HepG2 (cell line): ENCODE data around the gene ABCC9. TPM values are rescaled to one million over a fixed set of nuclear protein-coding genes. Genes with fewer than 3 reads are reported as not detected.

ENCODE experiments used
- ATAC-seq: fragments of 200-7000 bp; cut with Tn5 transposase; 3 replicates; pipeline ENCODE4 v1.9.1; 2020; ENCODE audit warnings: mild to moderate bottlenecking, moderate library complexity
- BruUV-seq: library from RNA; stranded (reverse); fragments of 400-500 nt; replicated peaks from 2 replicates; lab custom pipeline; 2021; lab: Mats Ljungman, UMichigan
- CTCF ChIA-PET: fragments of 300-600 bp; formaldehyde crosslinking; extraction: SDS; loops from one replicate; lab custom pipeline; 2021; ENCODE audit warnings: low total read pairs, inconsistent platforms, low intra/inter-chr PET ratio; lab: Yijun Ruan, JAX
- POLR2A ChIA-PET: fragments of 350-600 bp; sonication (Branson Sonifier 250); formaldehyde crosslinking; loops from one replicate; lab custom pipeline; 2020; ENCODE audit warnings: antibody characterized with exemption, inconsistent platforms; lab: Yijun Ruan, JAX
- DNase-seq: peaks from one replicate; pipeline ENCODE4 v3.0.0-alpha.2; 2015; ENCODE audit warnings: low spot score
- FAIRE-seq: peaks from 3 replicates; lab custom pipeline; 2011; peaks lifted over from hg19 to GRCh38; lab: Jason Lieb, UNC
- H2AFZ ChIP-seq: one replicate; pipeline ENCODE4 v1.6.1; 2011; ENCODE audit warnings: low read length, inconsistent platforms
- H3K27ac ChIP-seq: fragments of 300-600 bp; 3 replicates; pipeline ENCODE4 v1.8.0; 2011; ENCODE audit warnings: mixed run types, mild to moderate bottlenecking, mixed read lengths, low read length, inconsistent platforms; ENCODE audit not compliant: insufficient read depth; ENCODE audit errors: extremely low read length
- H3K27me3 ChIP-seq, 2 experiments: fragments of 200-600 bp in 1 of 2; 2 replicates in 1 of 2; 3 replicates in 1 of 2; pipeline versions ENCODE4 v1.6.0 to v1.8.0; 2011; ENCODE audit warnings: low read length in 2 of 2, mild to moderate bottlenecking in 2 of 2, moderate library complexity in 2 of 2, inconsistent platforms in 1 of 2; ENCODE audit not compliant: insufficient read depth in 2 of 2, control insufficient read depth in 1 of 2
- H3K36me3 ChIP-seq, 2 experiments: fragments of 200-600 bp in 1 of 2; replicated peaks in 1 of 2; 2 replicates in 1 of 2; 3 replicates in 1 of 2; pipeline versions ENCODE4 v1.5.1 to v1.8.0; 2011; ENCODE audit warnings: low read length in 2 of 2, inconsistent platforms in 1 of 2; ENCODE audit not compliant: insufficient read depth in 2 of 2, control insufficient read depth in 1 of 2
- H3K4me1 ChIP-seq: 2 replicates; pipeline ENCODE4 v1.5.1; 2012; ENCODE audit warnings: low read length, inconsistent platforms; ENCODE audit not compliant: insufficient read depth
- H3K4me2 ChIP-seq: 2 replicates; pipeline ENCODE4 v1.6.0; 2011; ENCODE audit warnings: low read depth, low read length, inconsistent platforms
- H3K4me3 ChIP-seq, 3 experiments: fragments of 200-600 bp in 1 of 3; sonication (generic), shearing (Covaris generic) in 1 of 3; replicated peaks in 1 of 3; 2 replicates each; pipeline ENCODE4 v1.5.1; 2011 to 2016; ENCODE audit warnings: low read length in 3 of 3, inconsistent platforms in 2 of 3, low read depth in 2 of 3, mild to moderate bottlenecking in 2 of 3, control low read depth in 1 of 3, mixed read lengths in 1 of 3; ENCODE audit not compliant: insufficient read depth in 1 of 3
- H3K79me2 ChIP-seq: one replicate; pipeline ENCODE4 v1.6.1; 2011; ENCODE audit warnings: low read length, inconsistent platforms; ENCODE audit not compliant: insufficient read depth
- H3K9ac ChIP-seq: 2 replicates; pipeline ENCODE4 v1.6.0; 2011; ENCODE audit warnings: mild to moderate bottlenecking, low read depth, low read length, inconsistent platforms; ENCODE audit not compliant: insufficient read depth
- H3K9me3 ChIP-seq: 2 replicates; pipeline ENCODE4 v1.5.1; 2012; ENCODE audit warnings: mild to moderate bottlenecking, low read length
- H4K20me1 ChIP-seq: 2 replicates; pipeline ENCODE4 v1.6.0; 2011; ENCODE audit warnings: inconsistent platforms, mild to moderate bottlenecking, low read length, moderate library complexity; ENCODE audit not compliant: insufficient read depth
- HES4 ChIP-seq: sonication (generic); formaldehyde crosslinking; IDR thresholded peaks from 2 replicates; pipeline ENCODE4 v1.9.0; 2021; ENCODE audit warnings: mild to moderate bottlenecking, missing genetic modification reagents, borderline replicate concordance
- RFXAP ChIP-seq: sonication (generic); formaldehyde crosslinking; IDR thresholded peaks from 2 replicates; pipeline ENCODE4 v1.4.0; 2020; ENCODE audit warnings: missing genetic modification reagents, borderline replicate concordance
- SNRNP70 ChIP-seq: fragments of 200-400 bp; formaldehyde crosslinking; IDR thresholded peaks from 2 replicates; pipeline ENCODE4 v1.6.1; 2017; ENCODE audit warnings: mild to moderate bottlenecking, low read depth, low read length, moderate library complexity
- ZC3H4 ChIP-seq: sonication (generic); formaldehyde crosslinking; IDR thresholded peaks from 2 replicates; pipeline ENCODE4 v1.4.0; 2020; ENCODE audit warnings: missing genetic modification reagents, borderline replicate concordance
- WGBS: methylation state at CpG from one replicate; pipeline ENCODE4 v1.1.6; 2017; ENCODE audit warnings: low lambda C conversion rate; 5-methylcytosine and 5-hydroxymethylcytosine counted together
- in situ Hi-C: cut with HindIII; loops from 2 replicates; pipeline ENCODE4 v1.10.0; 2017; ENCODE audit warnings: low pct_unique_long_range_greater_than_20kb; ENCODE audit not compliant: extremely low pct_ligation_motif_present
- intact Hi-C: fragments of 100-400 bp; cut with micrococcal nuclease; formaldehyde crosslinking; loops from one replicate; pipeline ENCODE4 v1.10.0; 2022; ENCODE audit not compliant: unreplicated experiment
- polyA plus RNA-seq, 8 experiments: library from polyadenylated mRNA; depleted of rRNA in 3 of 8; stranded (reverse) in 7 of 8; unstranded in 1 of 8; fragments of >200 nt; fragmentation: Illumina TruSeq in 4 of 8; extraction: Trizol in 4 of 8; gene quantifications; 2 replicates each; pipeline versions ENCODE4 v1.2.1 to v1.2.3, GENCODE V29; 2011 to 2016; ENCODE audit warnings: low read depth in 4 of 8, missing spikeins in 1 of 8, mixed read lengths in 1 of 8; ENCODE audit not compliant: insufficient read depth in 1 of 8
- total RNA-seq, 5 experiments: library from RNA; depleted of rRNA; stranded (reverse); fragments of >200 nt; fragmentation: Illumina TruSeq; extraction: Trizol; gene quantifications; 2 replicates each; pipeline ENCODE4 v1.2.3, GENCODE V29; 2016; ENCODE audit warnings: low read depth in 1 of 5
- TF ChIP-seq, protein P1 (sequence below): IDR thresholded peaks from 2 replicates; pipeline ENCODE4 v1.6.1; 2012; ENCODE audit warnings: low read depth, low read length, improper control_type of control experiment
- TF ChIP-seq, protein P2 (sequence below): sonication (generic); formaldehyde crosslinking; IDR thresholded peaks from 2 replicates; pipeline ENCODE4 v1.4.0; 2020; ENCODE audit warnings: mild to moderate bottlenecking, missing genetic modification reagents
- TF ChIP-seq, protein P3 (sequence below): sonication (generic); formaldehyde crosslinking; IDR thresholded peaks from one replicate; pipeline ENCODE4 v1.5.1; 2020; ENCODE audit warnings: mild to moderate bottlenecking, missing genetic modification reagents; ENCODE audit errors: not compliant biosample characterization
- TF ChIP-seq, protein P4 (sequence below): sonication (generic); formaldehyde crosslinking; IDR thresholded peaks from 2 replicates; pipeline ENCODE4 v1.8.0; 2022; ENCODE audit warnings: mild to moderate bottlenecking, missing genetic modification reagents

Gene ABCC9
- total and polyA plus RNA-seq, 2 of the 13 experiments (the other 11 are each of a cell fraction or from before 2014, with no cell fraction given), result not detected

DNA sequence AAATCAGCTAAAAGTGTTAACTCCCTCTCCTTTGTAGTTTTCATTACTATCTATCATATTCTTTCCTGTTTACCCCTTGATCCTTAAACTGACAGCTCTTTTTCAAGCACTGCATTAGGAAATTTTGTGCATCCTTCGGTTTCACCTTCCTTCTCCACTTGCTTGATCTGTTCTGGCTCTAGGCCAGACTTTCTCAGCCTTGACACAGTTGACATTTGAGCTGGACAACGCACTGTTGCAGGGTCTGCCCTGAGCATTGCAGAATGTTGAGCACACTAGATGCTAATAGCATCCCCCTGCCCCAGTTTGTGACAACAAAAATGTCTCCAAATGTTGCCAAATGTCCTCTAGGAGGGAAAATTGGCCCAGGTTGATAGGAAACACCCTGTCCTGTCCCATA lies 91.3 kb downstream of the ABCC9 start:
- H3K4me1 ChIP-seq, result no peaks in the 10 kb centered on the region
- H3K27me3 ChIP-seq, result no peaks in the 10 kb centered on the region; a peak in 1 of 5 replicates
- no TSS peak for BruUV-seq
- no peak overlapping the region for H3K4me2 ChIP-seq
- H3K4me3 ChIP-seq, result no peak overlapping the region
- CTCF ChIA-PET, result no interaction called here
- no peak overlapping the region for H2AFZ ChIP-seq
- intact Hi-C loops, result no loop called here
- in situ Hi-C loops, result no loop called here
- no peaks in the 10 kb centered on the region for H3K79me2 ChIP-seq
- no peaks in the 10 kb centered on the region for H3K9me3 ChIP-seq
- no peaks in the 10 kb centered on the region for H4K20me1 ChIP-seq
- POLR2A ChIA-PET, result no interaction called here
- WGBS, result 4% methylated on average over 2 of the region's 2 CpGs
- no peak overlapping the region for H3K27ac ChIP-seq
- no peaks in the 10 kb centered on the region for H3K36me3 ChIP-seq
- DNase-seq (no peak), FAIRE-seq (no peak), ATAC-seq (no peak)
- H3K9ac ChIP-seq, result no peak overlapping the region
- TF ChIP-seq, protein P1, sequence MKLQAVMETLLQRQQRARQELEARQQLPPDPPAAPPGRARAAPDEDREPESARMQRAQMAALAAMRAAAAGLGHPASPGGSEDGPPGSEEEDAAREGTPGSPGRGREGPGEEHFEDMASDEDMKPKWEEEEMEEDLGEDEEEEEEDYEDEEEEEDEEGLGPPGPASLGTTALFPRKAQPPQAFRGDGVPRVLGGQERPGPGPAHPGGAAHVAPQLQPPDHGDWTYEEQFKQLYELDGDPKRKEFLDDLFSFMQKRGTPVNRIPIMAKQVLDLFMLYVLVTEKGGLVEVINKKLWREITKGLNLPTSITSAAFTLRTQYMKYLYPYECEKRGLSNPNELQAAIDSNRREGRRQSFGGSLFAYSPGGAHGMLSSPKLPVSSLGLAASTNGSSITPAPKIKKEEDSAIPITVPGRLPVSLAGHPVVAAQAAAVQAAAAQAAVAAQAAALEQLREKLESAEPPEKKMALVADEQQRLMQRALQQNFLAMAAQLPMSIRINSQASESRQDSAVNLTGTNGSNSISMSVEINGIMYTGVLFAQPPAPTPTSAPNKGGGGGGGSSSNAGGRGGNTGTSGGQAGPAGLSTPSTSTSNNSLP, result no peak
- no peak for TF ChIP-seq ZC3H4 (CRISPR knock-in tag)
- TF ChIP-seq, protein P2, sequence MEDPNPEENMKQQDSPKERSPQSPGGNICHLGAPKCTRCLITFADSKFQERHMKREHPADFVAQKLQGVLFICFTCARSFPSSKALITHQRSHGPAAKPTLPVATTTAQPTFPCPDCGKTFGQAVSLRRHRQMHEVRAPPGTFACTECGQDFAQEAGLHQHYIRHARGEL (CRISPR knock-in tag), result no peak
- TF ChIP-seq, protein P3, sequence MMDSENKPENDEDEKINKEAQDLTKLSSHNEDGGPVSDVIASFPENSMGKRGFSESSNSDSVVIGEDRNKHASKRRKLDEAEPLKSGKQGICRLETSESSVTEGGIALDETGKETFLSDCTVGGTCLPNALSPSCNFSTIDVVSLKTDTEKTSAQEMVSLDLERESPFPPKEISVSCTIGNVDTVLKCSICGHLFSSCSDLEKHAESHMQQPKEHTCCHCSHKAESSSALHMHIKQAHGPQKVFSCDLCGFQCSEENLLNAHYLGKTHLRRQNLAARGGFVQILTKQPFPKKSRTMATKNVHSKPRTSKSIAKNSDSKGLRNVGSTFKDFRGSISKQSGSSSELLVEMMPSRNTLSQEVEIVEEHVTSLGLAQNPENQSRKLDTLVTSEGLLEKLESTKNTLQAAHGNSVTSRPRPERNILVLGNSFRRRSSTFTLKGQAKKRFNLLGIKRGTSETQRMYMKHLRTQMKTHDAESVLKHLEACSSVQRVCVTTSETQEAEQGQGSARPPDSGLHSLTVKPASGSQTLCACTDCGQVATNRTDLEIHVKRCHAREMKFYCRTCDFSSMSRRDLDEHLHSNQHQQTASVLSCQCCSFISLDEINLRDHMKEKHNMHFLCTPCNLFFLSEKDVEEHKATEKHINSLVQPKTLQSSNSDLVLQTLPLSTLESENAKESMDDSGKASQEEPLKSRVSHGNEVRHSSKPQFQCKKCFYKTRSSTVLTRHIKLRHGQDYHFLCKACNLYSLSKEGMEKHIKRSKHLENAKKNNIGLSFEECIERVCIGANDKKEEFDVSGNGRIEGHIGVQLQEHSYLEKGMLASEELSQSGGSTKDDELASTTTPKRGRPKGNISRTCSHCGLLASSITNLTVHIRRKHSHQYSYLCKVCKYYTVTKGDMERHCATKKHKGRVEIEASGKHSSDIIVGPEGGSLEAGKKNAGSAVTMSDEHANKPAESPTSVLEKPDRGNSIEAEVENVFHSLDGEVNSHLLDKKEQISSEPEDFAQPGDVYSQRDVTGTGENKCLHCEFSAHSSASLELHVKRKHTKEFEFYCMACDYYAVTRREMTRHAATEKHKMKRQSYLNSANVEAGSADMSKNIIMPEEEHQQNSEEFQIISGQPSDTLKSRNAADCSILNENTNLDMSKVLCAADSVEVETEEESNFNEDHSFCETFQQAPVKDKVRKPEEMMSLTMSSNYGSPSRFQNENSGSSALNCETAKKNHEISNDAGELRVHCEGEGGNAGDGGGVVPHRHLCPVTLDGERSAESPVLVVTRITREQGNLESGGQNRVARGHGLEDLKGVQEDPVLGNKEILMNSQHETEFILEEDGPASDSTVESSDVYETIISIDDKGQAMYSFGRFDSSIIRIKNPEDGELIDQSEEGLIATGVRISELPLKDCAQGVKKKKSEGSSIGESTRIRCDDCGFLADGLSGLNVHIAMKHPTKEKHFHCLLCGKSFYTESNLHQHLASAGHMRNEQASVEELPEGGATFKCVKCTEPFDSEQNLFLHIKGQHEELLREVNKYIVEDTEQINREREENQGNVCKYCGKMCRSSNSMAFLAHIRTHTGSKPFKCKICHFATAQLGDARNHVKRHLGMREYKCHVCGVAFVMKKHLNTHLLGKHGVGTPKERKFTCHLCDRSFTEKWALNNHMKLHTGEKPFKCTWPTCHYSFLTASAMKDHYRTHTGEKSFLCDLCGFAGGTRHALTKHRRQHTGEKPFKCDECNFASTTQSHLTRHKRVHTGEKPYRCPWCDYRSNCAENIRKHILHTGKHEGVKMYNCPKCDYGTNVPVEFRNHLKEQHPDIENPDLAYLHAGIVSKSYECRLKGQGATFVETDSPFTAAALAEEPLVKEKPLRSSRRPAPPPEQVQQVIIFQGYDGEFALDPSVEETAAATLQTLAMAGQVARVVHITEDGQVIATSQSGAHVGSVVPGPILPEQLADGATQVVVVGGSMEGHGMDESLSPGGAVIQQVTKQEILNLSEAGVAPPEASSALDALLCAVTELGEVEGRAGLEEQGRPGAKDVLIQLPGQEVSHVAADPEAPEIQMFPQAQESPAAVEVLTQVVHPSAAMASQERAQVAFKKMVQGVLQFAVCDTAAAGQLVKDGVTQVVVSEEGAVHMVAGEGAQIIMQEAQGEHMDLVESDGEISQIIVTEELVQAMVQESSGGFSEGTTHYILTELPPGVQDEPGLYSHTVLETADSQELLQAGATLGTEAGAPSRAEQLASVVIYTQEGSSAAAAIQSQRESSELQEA (CRISPR knock-in tag), result no peak
- TF ChIP-seq, protein P4, sequence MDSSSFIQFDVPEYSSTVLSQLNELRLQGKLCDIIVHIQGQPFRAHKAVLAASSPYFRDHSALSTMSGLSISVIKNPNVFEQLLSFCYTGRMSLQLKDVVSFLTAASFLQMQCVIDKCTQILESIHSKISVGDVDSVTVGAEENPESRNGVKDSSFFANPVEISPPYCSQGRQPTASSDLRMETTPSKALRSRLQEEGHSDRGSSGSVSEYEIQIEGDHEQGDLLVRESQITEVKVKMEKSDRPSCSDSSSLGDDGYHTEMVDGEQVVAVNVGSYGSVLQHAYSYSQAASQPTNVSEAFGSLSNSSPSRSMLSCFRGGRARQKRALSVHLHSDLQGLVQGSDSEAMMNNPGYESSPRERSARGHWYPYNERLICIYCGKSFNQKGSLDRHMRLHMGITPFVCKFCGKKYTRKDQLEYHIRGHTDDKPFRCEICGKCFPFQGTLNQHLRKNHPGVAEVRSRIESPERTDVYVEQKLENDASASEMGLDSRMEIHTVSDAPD, result no peak
- no peak for TF ChIP-seq SNRNP70
- TF ChIP-seq RFXAP (CRISPR knock-in tag), result no peak
- TF ChIP-seq HES4 (CRISPR knock-in tag), result no peak
